Vagina (tissue), 2 donors: ENCODE measurements around the gene ADCK2. TPM values are rescaled to one million over a fixed set of nuclear protein-coding genes. Genes with fewer than 3 reads are reported as not detected.
"Not testable (repeated sequence)": the region's sequence is repeated elsewhere in the genome, so short reads cannot be mapped to it uniquely, and the experiment has no call there.

ENCODE experiments used
- DNase-seq, 2 donors: peaks; one replicate each; pipeline ENCODE4 v3.0.0-alpha.2; 2017; ENCODE audit errors: extremely low spot score in 2 of 2
- H3K27ac ChIP-seq: fragments of 200-600 bp; sonication (generic); one replicate; pipeline ENCODE4 v1.5.1; 2019
- H3K27me3 ChIP-seq: fragments of 200-600 bp; sonication (generic); one replicate; pipeline ENCODE4 v1.5.1; 2019
- H3K36me3 ChIP-seq, 2 donors: fragments of 200-600 bp; sonication (generic); one replicate each; pipeline ENCODE4 v1.5.1; 2017 to 2019
- H3K4me1 ChIP-seq: fragments of 200-600 bp; sonication (generic); one replicate; pipeline ENCODE4 v1.5.1; 2019
- H3K4me3 ChIP-seq, 2 donors: fragments of 200-600 bp; sonication (generic); 1 replicate in 1 of 2; 2 replicates in 1 of 2; pipeline ENCODE4 v1.5.1; 2016 to 2019
- H3K9me3 ChIP-seq: fragments of 200-600 bp; sonication (generic); one replicate; pipeline ENCODE4 v1.5.1; 2019
- POLR2A ChIP-seq, 2 donors: fragments of 450-650 bp; IDR thresholded peaks; one replicate each; pipeline ENCODE4 v1.6.1; 2017; ENCODE audit warnings: antibody characterized with exemption in 2 of 2, mild to moderate bottlenecking in 2 of 2, moderate library complexity in 2 of 2
- POLR2AphosphoS5 ChIP-seq, 2 donors: sonication (generic); formaldehyde crosslinking; IDR thresholded peaks; one replicate each; pipeline ENCODE4 v1.9.0; 2017; ENCODE audit warnings: antibody characterized with exemption in 2 of 2, mild to moderate bottlenecking in 2 of 2, low read depth in 1 of 2; ENCODE audit not compliant: insufficient read depth in 1 of 2
- intact Hi-C: fragments of 100-400 bp; cut with DNase I; formaldehyde crosslinking; loops from one replicate; pipeline ENCODE4 v1.15.1; 2023
- total RNA-seq: library from RNA; depleted of rRNA; stranded (reverse); fragments of >200 nt; gene quantifications from one replicate; pipeline ENCODE4 v1.2.3, GENCODE V29; 2016
- TF ChIP-seq, protein P1 (sequence below), 3 experiments: fragments of 450-650 bp in 2 of 3; fragments of 200-600 bp in 1 of 3; sonication (generic) in 1 of 3; IDR thresholded peaks; one replicate each; pipeline ENCODE4 v1.5.1; 2017 to 2019; ENCODE audit warnings: antibody characterized with exemption in 3 of 3, mild to moderate bottlenecking in 2 of 3, moderate library complexity in 2 of 3

Gene ADCK2, protein sequence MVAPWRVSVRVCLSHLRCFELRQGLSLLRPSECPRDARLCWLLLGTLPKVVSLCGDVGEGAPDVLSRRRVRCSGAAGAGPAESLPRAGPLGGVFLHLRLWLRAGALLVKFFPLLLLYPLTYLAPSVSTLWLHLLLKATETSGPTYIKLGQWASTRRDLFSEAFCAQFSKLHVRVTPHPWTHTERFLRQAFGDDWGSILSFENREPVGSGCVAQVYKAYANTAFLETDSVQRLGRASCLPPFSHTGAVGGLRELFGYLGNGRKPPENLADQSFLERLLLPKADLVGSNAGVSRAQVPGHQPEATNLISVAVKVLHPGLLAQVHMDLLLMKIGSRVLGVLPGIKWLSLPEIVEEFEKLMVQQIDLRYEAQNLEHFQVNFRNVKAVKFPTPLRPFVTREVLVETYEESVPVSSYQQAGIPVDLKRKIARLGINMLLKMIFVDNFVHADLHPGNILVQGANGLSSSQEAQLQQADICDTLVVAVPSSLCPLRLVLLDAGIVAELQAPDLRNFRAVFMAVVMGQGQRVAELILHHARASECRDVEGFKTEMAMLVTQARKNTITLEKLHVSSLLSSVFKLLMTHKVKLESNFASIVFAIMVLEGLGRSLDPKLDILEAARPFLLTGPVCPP
- 21.1 TPM for total RNA-seq

DNA sequence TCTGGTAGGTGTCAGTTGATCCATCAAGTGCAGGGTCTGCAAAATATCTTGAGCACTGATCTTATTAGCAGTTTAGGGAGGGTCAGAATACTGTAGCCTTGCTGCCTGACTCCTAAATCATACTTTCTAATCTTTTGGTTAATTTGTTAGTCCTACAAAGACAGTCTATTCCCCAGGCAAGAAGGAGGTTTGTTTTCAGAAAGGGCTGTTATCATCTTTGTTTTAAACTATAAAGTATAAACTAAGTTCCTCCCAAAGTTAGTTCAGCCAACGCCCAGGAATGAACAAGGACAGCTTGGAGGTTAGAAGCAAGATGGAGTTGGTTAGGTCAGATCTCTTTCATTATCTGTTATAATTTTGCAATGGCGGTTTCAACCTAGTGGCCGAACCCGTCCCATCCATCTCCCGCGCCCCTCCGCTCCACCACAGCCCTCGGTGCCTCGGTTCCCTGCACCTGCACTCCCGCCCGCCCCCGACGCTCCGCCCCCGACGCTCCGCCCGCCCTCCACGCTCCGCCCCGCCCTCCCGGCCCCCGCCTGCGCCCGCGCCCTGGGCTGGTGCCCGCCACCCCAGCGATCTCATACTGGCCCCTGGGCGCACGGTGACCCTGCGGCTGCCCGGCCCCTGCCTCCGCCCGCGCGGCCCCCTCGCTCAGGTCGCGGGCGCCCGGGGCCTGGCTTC, at the start of gene ADCK2:
Gene ADCK2 (plus strand): TSS at position 564 of the 681 bp plus-strand sequence. CDS start 386 bp downstream, outside the sequence.
- DNase-seq = no peak
- TF ChIP-seq POLR2AphosphoS5 (IDR thresholded peaks at IDR 0.05; ENCODE audit: insufficient read depth in 1 of 2, low read depth in 1 of 2) (no peak), POLR2A (IDR thresholded peaks at IDR 0.05) (peak in 1 of 2 donors; percentile 12)
- no peaks in the 10 kb centered on the region for H3K27me3 ChIP-seq
- peak within 1 kb of the TSS; percentile 93 for H3K27ac ChIP-seq
- H3K36me3 ChIP-seq = no peaks in the 10 kb centered on the region
- intact Hi-C loops = no loop called here
- H3K4me3 ChIP-seq = peak within 1 kb of the TSS; percentile 81 to 97
- no peaks in the 10 kb centered on the region for H3K9me3 ChIP-seq
- H3K4me1 ChIP-seq = peaks cover 33% of the 10 kb centered on the region

DNA sequence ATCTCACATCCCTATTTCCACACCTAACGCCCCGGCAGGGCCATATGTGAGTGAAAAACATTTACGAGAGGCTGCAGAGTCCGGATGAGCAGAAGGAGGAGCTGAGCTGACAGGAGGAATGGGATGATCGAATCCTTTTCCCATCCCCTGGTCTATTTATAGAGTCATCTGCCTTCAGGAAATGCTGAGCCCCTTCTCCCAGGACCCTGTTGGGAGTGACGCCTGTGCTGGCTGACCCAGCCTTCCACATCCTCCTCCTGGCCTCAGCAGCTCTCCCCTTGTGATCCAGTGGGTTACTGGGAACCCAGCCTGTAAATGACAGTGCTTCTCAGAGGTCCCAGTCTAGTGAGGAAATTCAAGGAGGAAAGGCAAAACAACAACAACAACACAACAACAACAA, 48.8 kb upstream of the ADCK2 start:
- no peaks in the 10 kb centered on the region for H3K27me3 ChIP-seq
- no peak overlapping the region for H3K4me3 ChIP-seq
- peak overlapping the region; percentile 80 for H3K27ac ChIP-seq
- DNase-seq = no peak
- H3K36me3 ChIP-seq = no peaks in the 10 kb centered on the region
- peak in 1 of 2 donors; percentile 40 for TF ChIP-seq POLR2AphosphoS5 (IDR thresholded peaks at IDR 0.05; ENCODE audit: insufficient read depth in 1 of 2, low read depth in 1 of 2)
- no peak for TF ChIP-seq POLR2A (IDR thresholded peaks at IDR 0.05)
- TF ChIP-seq, protein P1, sequence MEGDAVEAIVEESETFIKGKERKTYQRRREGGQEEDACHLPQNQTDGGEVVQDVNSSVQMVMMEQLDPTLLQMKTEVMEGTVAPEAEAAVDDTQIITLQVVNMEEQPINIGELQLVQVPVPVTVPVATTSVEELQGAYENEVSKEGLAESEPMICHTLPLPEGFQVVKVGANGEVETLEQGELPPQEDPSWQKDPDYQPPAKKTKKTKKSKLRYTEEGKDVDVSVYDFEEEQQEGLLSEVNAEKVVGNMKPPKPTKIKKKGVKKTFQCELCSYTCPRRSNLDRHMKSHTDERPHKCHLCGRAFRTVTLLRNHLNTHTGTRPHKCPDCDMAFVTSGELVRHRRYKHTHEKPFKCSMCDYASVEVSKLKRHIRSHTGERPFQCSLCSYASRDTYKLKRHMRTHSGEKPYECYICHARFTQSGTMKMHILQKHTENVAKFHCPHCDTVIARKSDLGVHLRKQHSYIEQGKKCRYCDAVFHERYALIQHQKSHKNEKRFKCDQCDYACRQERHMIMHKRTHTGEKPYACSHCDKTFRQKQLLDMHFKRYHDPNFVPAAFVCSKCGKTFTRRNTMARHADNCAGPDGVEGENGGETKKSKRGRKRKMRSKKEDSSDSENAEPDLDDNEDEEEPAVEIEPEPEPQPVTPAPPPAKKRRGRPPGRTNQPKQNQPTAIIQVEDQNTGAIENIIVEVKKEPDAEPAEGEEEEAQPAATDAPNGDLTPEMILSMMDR (IDR thresholded peaks at IDR 0.05) = no peak
- intact Hi-C loops = no loop called here
- H3K9me3 ChIP-seq = no peaks in the 10 kb centered on the region
- peaks cover 27% of the 10 kb centered on the region for H3K4me1 ChIP-seq

DNA sequence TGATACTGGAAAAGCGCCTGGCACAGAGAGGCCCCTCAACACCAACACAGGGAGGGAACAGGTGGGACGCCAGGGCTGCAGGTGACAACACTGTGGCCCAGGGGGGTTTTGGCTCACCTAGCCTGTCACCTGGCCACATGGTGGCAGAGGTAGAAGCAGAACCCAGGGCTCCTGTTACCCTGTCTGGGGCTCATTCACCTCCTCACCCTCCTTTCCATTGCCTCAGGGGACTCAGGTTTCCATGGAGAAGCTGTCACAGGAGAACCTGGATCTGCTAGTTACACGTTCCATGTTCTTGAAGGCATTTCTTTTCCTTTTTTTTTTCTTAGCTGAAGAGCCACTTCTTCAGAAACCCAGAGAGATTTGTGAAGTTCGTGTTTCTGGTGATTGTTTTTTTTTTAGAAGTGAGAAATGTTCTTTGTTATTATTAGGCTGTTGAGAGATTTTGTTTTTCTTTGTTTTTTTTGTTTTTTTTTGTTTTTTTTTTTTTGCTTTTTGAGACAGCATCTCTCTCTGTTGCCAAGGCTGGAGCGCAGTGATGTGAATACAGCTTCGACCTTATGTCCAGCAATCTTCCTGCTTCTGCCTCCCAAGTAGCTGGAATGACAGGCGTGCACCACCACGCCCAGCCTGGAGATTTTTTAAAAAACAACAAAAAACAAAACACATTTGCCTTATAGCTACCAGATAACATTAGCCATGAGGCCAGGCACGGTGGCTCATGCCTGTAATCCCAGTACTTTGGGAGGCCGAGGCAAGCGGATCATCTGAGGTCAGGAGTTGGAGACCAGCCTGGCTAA, 48.2 kb upstream of the ADCK2 start:
- Histone ChIP-seq H3K4me3 (no peak overlapping the region), H3K4me1 (peaks cover 27% of the 10 kb centered on the region), H3K9me3 (no peaks in the 10 kb centered on the region), H3K36me3 (no peaks in the 10 kb centered on the region), H3K27ac (peak overlapping the region; percentile 80), H3K27me3 (no peaks in the 10 kb centered on the region)
- intact Hi-C loops = no loop called here
- TF ChIP-seq POLR2AphosphoS5 (IDR thresholded peaks at IDR 0.05; ENCODE audit: insufficient read depth in 1 of 2, low read depth in 1 of 2) (no peak), POLR2A (IDR thresholded peaks at IDR 0.05) (no peak)
- TF ChIP-seq, protein P1 (IDR thresholded peaks at IDR 0.05) = no peak
- DNase-seq = no peak

DNA sequence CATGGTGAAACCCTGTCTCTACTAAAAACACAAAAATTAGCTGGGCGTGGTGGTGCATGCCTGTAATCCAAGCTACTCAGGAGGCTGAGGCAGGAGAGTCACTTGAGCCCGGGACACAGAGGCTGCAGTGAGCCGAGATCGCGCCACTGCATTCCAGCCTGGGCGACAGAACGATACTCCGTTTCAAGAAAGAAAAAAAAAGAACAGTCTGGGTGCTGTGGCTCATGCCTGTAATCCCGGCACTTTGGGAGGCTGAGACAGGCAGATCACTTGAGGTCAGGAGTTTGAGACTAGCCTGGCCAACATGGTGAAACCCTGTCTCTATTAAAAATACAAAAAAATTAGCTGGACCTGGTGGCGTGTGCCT, 47.6 kb upstream of the ADCK2 start:
- peak overlapping the region; percentile 80 for H3K27ac ChIP-seq
- H3K27me3 ChIP-seq, H3K9me3 ChIP-seq, H3K36me3 ChIP-seq, H3K4me3 ChIP-seq, intact Hi-C loops, DNase-seq: not testable (repeated sequence)
- peaks cover 27% of the 10 kb centered on the region for H3K4me1 ChIP-seq

DNA sequence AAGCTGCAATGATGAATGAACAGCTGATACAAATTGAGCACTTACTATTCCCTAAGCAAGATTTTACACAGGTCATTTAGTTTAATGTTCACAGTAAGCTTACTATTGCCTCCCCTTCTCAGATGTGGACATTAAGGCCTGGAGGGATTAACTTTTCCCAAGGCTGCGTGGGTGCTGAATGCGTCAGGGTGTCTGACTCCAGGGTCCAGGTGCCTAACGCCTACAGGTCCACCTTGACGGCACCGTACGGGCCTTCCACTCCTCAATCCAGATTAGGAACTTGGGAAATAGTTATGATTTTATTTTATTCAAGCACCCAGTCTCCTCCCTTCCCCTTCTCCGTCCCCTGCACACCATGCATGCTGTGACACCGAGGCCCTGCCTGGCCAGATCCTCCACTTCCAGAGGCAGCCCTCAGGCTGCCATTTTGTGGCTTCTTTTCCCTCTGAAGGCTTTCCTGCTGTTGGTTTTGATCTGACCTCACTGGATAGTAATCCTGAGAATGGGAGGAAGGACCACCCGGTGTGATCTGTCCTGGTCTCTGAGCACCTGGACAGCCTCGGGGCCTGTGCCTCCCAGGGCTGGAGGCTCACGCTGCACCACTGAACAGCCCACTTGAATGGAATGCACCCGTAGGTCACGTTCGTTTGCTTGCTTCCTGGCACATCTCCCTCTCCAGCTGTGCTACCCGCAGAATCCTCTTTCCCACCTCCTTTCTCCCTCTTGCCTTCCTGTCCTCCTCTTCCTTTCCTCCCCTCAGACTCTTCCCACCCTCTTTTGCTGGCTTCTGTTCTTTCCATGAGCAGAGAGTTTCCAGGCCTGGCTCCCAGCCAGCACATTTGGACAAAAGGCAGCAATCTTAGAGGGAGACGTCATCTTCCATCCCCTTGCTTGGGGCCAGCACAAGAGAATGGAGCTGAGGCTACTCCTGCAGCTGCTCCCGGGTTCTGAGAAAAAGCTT, 46.6 kb upstream of the ADCK2 start:
- H3K27me3 ChIP-seq = no peaks in the 10 kb centered on the region
- intact Hi-C loops = no loop called here
- H3K4me3 ChIP-seq = no peak overlapping the region
- peak overlapping the region; percentile 80 for H3K27ac ChIP-seq
- no peaks in the 10 kb centered on the region for H3K9me3 ChIP-seq
- TF ChIP-seq, protein P1 (IDR thresholded peaks at IDR 0.05) = no peak
- peak; percentile 38 to 66 for TF ChIP-seq POLR2AphosphoS5 (IDR thresholded peaks at IDR 0.05; ENCODE audit: insufficient read depth in 1 of 2, low read depth in 1 of 2)
- H3K4me1 ChIP-seq = peaks cover 27% of the 10 kb centered on the region
- no peaks in the 10 kb centered on the region for H3K36me3 ChIP-seq
- peak in 1 of 2 donors; percentile 97 for DNase-seq
